ENCODE data around the gene FRMPD1. TPM values are rescaled to one million over a fixed set of nuclear protein-coding genes. Genes with fewer than 3 reads are reported as not detected.

Gene FRMPD1
- total RNA-seq, 1 donor from 2014 or later, result 38.1 TPM

GRCh38 chr9:37776328-37776727 is 125.6 kb downstream of the FRMPD1 start:
- peaks cover 1% of the 10 kb centered on the region for H3K27me3 Mint-ChIP-seq (ENCODE audit: unreplicated experiment)
- no peaks in the 10 kb centered on the region for H3K4me1 Mint-ChIP-seq (ENCODE audit: low read depth, unreplicated experiment)
- no peak for DNase-seq
- no peak overlapping the region for H3K27ac Mint-ChIP-seq (ENCODE audit: unreplicated experiment)
- no peaks in the 10 kb centered on the region for H3K36me3 Mint-ChIP-seq (ENCODE audit: unreplicated experiment)
- no peak overlapping the region for H3K4me3 Mint-ChIP-seq (ENCODE audit: unreplicated experiment)
- H3K9me3 Mint-ChIP-seq (ENCODE audit: unreplicated experiment), result no peaks in the 10 kb centered on the region
- TF ChIP-seq, protein P1, sequence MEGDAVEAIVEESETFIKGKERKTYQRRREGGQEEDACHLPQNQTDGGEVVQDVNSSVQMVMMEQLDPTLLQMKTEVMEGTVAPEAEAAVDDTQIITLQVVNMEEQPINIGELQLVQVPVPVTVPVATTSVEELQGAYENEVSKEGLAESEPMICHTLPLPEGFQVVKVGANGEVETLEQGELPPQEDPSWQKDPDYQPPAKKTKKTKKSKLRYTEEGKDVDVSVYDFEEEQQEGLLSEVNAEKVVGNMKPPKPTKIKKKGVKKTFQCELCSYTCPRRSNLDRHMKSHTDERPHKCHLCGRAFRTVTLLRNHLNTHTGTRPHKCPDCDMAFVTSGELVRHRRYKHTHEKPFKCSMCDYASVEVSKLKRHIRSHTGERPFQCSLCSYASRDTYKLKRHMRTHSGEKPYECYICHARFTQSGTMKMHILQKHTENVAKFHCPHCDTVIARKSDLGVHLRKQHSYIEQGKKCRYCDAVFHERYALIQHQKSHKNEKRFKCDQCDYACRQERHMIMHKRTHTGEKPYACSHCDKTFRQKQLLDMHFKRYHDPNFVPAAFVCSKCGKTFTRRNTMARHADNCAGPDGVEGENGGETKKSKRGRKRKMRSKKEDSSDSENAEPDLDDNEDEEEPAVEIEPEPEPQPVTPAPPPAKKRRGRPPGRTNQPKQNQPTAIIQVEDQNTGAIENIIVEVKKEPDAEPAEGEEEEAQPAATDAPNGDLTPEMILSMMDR (IDR thresholded peaks at IDR 0.05; ENCODE audit: partially characterized antibody, unreplicated experiment), result no peak

GRCh38 chr9:37778534-37778933 is 127.8 kb downstream of the FRMPD1 start:
- H3K36me3 Mint-ChIP-seq (ENCODE audit: unreplicated experiment), result no peaks in the 10 kb centered on the region
- H3K9me3 Mint-ChIP-seq (ENCODE audit: unreplicated experiment), result peaks cover 2% of the 10 kb centered on the region
- H3K27ac Mint-ChIP-seq (ENCODE audit: unreplicated experiment), result no peak overlapping the region
- peaks cover 1% of the 10 kb centered on the region for H3K27me3 Mint-ChIP-seq (ENCODE audit: unreplicated experiment)
- no peak overlapping the region for H3K4me3 Mint-ChIP-seq (ENCODE audit: unreplicated experiment)
- peaks cover 8% of the 10 kb centered on the region for H3K4me1 Mint-ChIP-seq (ENCODE audit: low read depth, unreplicated experiment)
- TF ChIP-seq, protein P1 (IDR thresholded peaks at IDR 0.05; ENCODE audit: partially characterized antibody, unreplicated experiment), result no peak
- DNase-seq, result no peak

GRCh38 chr9:37784291-37784615 is 133.5 kb downstream of the FRMPD1 start:
- Mint-ChIP-seq H3K27me3 (ENCODE audit: unreplicated experiment) (peaks cover 5% of the 10 kb centered on the region), H3K36me3 (ENCODE audit: unreplicated experiment) (no peaks in the 10 kb centered on the region), H3K4me3 (ENCODE audit: unreplicated experiment) (peak overlapping the region; percentile 95), H3K9me3 (ENCODE audit: unreplicated experiment) (peaks cover 14% of the 10 kb centered on the region), H3K27ac (ENCODE audit: unreplicated experiment) (peak overlapping the region; percentile 95), H3K4me1 (ENCODE audit: low read depth, unreplicated experiment) (peaks cover 12% of the 10 kb centered on the region)
- TF ChIP-seq, protein P1 (IDR thresholded peaks at IDR 0.05; ENCODE audit: partially characterized antibody, unreplicated experiment), result no peak
- no peak for DNase-seq

DNA sequence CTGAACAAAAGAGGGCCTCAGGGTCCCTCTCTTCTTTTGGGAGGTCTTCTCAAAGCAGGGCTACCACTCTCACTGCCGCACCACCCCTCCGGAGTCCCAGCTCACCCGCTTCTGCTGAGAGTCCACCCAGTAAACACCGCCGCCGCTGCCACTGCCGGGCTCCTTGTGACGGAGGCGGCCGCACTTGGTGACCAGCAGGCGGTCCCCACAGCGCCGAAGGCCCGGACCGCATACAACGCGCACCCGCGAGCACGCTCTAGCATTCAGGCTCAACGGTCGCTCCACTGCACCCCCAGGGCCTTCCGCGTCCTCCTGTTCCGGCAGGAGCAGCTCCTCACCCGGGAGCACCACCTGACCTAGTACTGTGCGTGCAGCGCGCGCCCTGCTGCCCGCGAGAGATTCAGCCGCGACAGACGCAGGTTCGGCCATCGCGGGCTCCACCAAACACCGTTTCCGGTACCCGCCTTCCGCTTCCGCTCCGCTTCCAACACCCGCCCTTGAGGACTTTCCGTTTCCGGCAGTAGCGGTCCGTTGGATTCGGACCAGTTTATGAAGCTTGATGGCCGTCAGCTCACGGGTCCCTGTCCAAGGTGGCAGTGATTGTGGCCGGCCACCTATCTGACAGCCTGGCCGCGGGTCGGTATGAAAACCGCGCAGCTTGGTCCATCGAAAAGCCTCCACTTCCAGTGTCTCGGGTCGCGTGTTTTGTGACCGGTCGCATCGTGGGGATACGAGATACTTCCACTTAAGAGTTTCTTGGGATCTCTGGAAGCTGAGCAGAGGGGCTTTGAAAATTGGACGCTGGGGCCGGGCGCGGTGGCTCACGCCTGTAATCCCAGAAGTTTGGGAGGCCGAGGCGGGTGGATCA is 134.1 kb downstream of the FRMPD1 start, which contains the start of gene EXOSC3:
TSS of gene EXOSC3 (minus strand) at position 449 of the 868 bp plus-strand sequence. CDS start at position 429, 20 bp downstream.
- DNase-seq, result peak; percentile 91
- Mint-ChIP-seq H3K9me3 (ENCODE audit: unreplicated experiment) (peaks cover 14% of the 10 kb centered on the region), H3K27me3 (ENCODE audit: unreplicated experiment) (peaks cover 5% of the 10 kb centered on the region), H3K4me1 (ENCODE audit: low read depth, unreplicated experiment) (peaks cover 12% of the 10 kb centered on the region), H3K4me3 (ENCODE audit: unreplicated experiment) (peak within 1 kb of the TSS; percentile 95), H3K27ac (ENCODE audit: unreplicated experiment) (peak within 1 kb of the TSS; percentile 95), H3K36me3 (ENCODE audit: unreplicated experiment) (no peaks in the 10 kb centered on the region)
- TF ChIP-seq, protein P1 (IDR thresholded peaks at IDR 0.05; ENCODE audit: partially characterized antibody, unreplicated experiment), result no peak

DNA sequence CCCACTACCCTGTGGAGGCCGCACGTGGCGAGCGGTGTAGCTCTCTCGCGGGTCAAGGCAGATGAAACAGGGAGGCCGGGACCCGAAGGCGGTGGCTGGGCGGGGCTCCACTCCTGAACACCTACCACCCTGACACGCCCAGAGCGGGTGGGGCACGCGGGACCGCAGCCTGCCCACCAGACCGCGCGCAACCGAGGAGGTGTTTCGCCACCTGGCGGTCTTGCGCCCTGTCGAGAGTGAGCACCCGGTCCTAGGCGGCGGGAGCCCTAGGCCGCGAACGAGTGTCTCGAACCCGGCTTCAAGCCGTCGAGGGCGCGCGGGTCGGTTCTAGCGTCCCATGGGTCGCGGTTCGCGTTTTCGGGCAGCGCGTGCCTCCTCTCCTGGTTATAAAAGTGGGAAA is 136.3 kb downstream of the FRMPD1 start:
- TF ChIP-seq, protein P1 (IDR thresholded peaks at IDR 0.05; ENCODE audit: partially characterized antibody, unreplicated experiment), result no peak
- H3K4me1 Mint-ChIP-seq (ENCODE audit: low read depth, unreplicated experiment), result peaks cover 12% of the 10 kb centered on the region
- no peaks in the 10 kb centered on the region for H3K36me3 Mint-ChIP-seq (ENCODE audit: unreplicated experiment)
- peaks cover 5% of the 10 kb centered on the region for H3K27me3 Mint-ChIP-seq (ENCODE audit: unreplicated experiment)
- DNase-seq, result no peak
- no peak overlapping the region for H3K4me3 Mint-ChIP-seq (ENCODE audit: unreplicated experiment)
- H3K27ac Mint-ChIP-seq (ENCODE audit: unreplicated experiment), result no peak overlapping the region
- H3K9me3 Mint-ChIP-seq (ENCODE audit: unreplicated experiment), result peaks cover 14% of the 10 kb centered on the region

Measured in glutamatergic neuron (in vitro differentiated cells).